T-helper 17 cell (primary cell): ENCODE results near the gene E2F8. TPM values are rescaled to one million over a fixed set of nuclear protein-coding genes. Genes with fewer than 3 reads are reported as not detected.

Experiments used
- ATAC-seq: fragments of 150-1000 bp; cut with Tn5 transposase; 2 replicates; pipeline ENCODE4 v1.10.0; 2021; ENCODE audit warnings: mild to moderate bottlenecking, moderate library complexity
- DNase-seq, 3 donors: peaks; one replicate each; pipeline versions ENCODE4 v3.0.0 to v3.0.0-alpha.2; 2020 to 2021
- H3K9me3 ChIP-seq: one replicate; pipeline ENCODE4 v1.7.0; 2013; ENCODE audit warnings: low read length, mild to moderate bottlenecking; ENCODE audit not compliant: control insufficient read depth, poor library complexity, severe bottlenecking
- H3K27ac Mint-ChIP-seq: one replicate; pipeline ENCODE4 v1.8.0; 2022; ENCODE audit warnings: mild to moderate bottlenecking, moderate library complexity, mixed read lengths
- H3K27me3 Mint-ChIP-seq: one replicate; pipeline ENCODE4 v1.8.0; 2022; ENCODE audit warnings: mixed read lengths
- H3K36me3 Mint-ChIP-seq: one replicate; pipeline ENCODE4 v1.8.0; 2022; ENCODE audit warnings: low read depth, mixed read lengths
- H3K4me1 Mint-ChIP-seq: one replicate; pipeline ENCODE4 v1.8.0; 2022; ENCODE audit warnings: mild to moderate bottlenecking, mixed read lengths
- H3K4me3 Mint-ChIP-seq: one replicate; pipeline ENCODE4 v1.8.0; 2022; ENCODE audit warnings: mild to moderate bottlenecking, moderate library complexity, mixed read lengths
- total RNA-seq, 4 donors: library from RNA in 2 of 4; stranded (reverse) in 2 of 4; gene quantifications; one replicate each; pipeline ENCODE4 v1.2.3 and lab custom pipeline; 2022 to 2026

Gene E2F8
- total RNA-seq, 2 donors from 2014 or later: 0.21 TPM; not detected in 1

- H3K27me3 Mint-ChIP-seq: no peaks in the 10 kb centered on the region
- DNase-seq: no peak
- H3K4me3 Mint-ChIP-seq: no peak overlapping the region
- no peak overlapping the region for H3K27ac Mint-ChIP-seq
- no peaks in the 10 kb centered on the region for H3K36me3 Mint-ChIP-seq
- no peaks in the 10 kb centered on the region for H3K9me3 ChIP-seq
- no peak for ATAC-seq
- H3K4me1 Mint-ChIP-seq: peaks cover 5% of the 10 kb centered on the region
Observed at GRCh38 chr11:19226378-19227195, 14.2 kb downstream of the E2F8 start.

GRCh38 chr11:19225581-19225980 is 15.2 kb downstream of the E2F8 start:
- Mint-ChIP-seq H3K36me3 (no peaks in the 10 kb centered on the region), H3K27me3 (no peaks in the 10 kb centered on the region), H3K4me3 (no peak overlapping the region), H3K4me1 (peaks cover 5% of the 10 kb centered on the region), H3K27ac (no peak overlapping the region)
- ATAC-seq (no peak), DNase-seq (no peak)
- H3K9me3 ChIP-seq: no peaks in the 10 kb centered on the region

- Mint-ChIP-seq H3K36me3 (no peaks in the 10 kb centered on the region), H3K27ac (no peak overlapping the region), H3K4me1 (peaks cover 5% of the 10 kb centered on the region), H3K27me3 (no peaks in the 10 kb centered on the region), H3K4me3 (no peak overlapping the region)
- H3K9me3 ChIP-seq: no peaks in the 10 kb centered on the region
- DNase-seq (no peak), ATAC-seq (no peak)
Observed at GRCh38 chr11:19225123-19225522, 15.6 kb downstream of the E2F8 start.

DNA sequence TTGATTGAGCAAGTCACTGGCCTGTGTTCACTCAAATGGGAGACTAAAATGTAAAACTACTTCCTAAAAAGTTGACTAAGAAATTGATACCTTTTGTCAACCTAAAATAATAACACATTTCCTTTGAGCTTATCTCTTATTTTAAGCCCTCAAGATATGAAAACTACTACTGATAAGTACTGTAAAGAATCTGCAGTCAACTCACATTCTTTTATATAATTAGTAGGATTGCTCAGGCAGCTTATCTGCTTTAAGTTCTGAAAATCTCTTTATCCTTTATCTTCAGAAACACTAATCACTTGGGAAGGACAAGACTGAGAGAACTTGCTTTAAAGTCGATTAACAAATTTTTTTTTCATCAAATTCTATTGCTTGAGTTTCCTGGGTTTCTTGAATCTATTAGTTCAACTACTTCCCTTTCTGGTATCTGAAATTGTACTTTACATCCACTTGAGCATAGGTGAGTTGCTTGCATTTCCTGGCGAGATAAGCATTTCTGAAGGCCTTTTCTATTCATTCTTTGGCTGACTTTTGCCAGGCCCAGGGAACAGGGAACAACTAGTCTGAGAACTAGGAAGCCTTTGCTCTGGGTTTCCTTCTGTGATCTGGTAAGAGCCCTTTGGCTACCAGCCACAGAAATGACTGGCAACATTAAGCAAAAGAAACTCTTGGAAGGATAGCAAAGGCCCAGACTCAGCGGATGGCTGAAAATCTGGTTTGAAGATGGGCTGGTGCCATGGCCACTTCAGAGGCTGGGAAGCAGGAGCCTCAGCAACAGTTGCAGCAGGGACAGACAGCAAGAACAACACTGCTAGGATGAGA is 19.6 kb downstream of the E2F8 start:
- ATAC-seq (no peak), DNase-seq (no peak)
- no peaks in the 10 kb centered on the region for H3K4me1 Mint-ChIP-seq
- peaks cover 7% of the 10 kb centered on the region for H3K27me3 Mint-ChIP-seq
- no peak overlapping the region for H3K27ac Mint-ChIP-seq
- H3K36me3 Mint-ChIP-seq: no peaks in the 10 kb centered on the region
- no peaks in the 10 kb centered on the region for H3K9me3 ChIP-seq
- no peak overlapping the region for H3K4me3 Mint-ChIP-seq

DNA sequence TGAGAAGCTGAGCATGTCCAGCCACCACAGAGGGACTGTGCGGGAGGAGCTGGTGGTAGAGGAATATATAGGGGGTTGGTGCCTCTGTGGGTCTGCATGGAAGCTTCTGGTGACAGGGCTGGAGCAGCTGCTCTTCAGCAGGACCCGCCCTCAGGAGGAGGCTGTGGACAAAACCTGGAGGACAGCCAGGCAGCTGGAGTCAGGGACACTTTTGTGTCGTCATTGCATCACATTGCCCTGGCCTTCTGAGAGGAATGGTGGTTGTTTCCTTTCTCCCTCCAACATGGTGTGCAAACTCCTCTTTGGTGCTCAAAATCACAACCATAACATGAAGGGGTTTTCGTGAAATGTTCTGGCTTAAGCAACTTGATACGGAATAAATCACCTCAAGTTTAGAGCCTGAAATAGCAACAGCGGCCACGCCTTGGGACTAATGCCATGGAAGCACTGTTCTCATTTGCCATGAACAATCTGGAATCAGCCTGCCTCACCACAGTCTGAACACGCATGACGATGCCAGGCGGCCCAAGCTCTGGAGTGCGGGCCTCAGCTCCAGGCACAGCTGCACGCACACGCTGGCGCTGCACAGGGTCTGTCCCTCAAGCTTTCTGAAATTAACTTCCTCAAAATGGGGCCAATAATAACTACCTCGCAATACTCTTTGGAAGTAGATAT is 21.8 kb downstream of the E2F8 start:
- ATAC-seq (no peak), DNase-seq (no peak)
- H3K36me3 Mint-ChIP-seq: peaks cover 2% of the 10 kb centered on the region
- no peaks in the 10 kb centered on the region for H3K9me3 ChIP-seq
- no peak overlapping the region for H3K4me3 Mint-ChIP-seq
- no peaks in the 10 kb centered on the region for H3K4me1 Mint-ChIP-seq
- H3K27ac Mint-ChIP-seq: no peak overlapping the region
- H3K27me3 Mint-ChIP-seq: peaks cover 27% of the 10 kb centered on the region

DNA sequence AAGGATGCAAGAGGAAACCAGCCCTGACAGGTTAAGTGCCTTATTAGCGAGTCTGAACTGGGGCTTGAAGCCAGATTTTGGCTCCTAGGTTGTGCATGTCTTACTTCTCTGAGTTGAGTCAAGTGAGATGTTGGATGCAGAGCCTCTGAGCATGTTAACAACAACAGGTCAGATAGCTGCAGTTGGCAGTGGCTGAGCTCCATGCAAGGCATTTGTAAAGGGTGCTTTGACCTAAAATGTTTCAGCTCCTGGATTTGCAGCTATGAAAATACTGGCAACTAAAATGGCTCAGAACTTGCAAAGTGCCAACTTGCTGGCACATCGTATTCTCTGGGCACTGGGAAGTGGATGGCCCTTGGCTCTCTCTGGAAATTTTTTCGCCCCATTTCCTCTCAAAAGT is 22.5 kb downstream of the E2F8 start:
- H3K27ac Mint-ChIP-seq: no peak overlapping the region
- DNase-seq (no peak), ATAC-seq (no peak)
- no peaks in the 10 kb centered on the region for H3K4me1 Mint-ChIP-seq
- no peaks in the 10 kb centered on the region for H3K9me3 ChIP-seq
- peaks cover 34% of the 10 kb centered on the region for H3K27me3 Mint-ChIP-seq
- peaks cover 2% of the 10 kb centered on the region for H3K36me3 Mint-ChIP-seq
- no peak overlapping the region for H3K4me3 Mint-ChIP-seq

DNA sequence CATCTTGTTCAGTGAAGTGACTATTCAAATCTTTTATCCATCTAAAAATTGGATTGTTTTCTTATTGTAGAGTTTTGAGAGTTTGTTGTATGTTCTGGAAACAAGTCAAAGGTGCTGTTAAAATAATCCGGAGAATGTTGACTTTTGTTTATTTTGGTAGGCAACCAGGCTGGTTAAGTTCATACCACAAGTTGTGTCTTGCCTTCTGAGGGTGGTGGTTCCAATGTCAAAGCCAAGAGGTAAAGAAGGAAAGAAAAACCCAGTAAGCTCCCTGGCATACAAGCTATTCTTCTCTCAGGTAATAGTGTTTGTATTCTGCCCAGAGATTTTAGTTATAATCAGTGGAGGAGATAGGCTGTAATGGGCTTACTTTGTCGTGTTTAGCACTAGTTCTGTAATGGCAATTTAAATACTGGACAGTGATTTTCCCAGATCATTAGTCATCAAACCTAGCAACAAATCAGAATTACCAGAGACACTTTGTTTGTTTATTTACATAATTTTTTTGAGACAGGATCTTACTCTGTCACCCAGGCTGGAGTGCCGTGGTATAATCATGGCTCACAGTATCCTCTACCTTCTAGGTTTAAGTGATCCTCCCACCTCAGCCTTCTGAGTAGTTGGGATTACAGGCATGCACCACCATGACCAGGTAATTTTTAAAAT is 23.9 kb downstream of the E2F8 start:
- Mint-ChIP-seq H3K4me3 (no peak overlapping the region), H3K36me3 (peaks cover 2% of the 10 kb centered on the region), H3K4me1 (no peaks in the 10 kb centered on the region), H3K27ac (no peak overlapping the region), H3K27me3 (peaks cover 46% of the 10 kb centered on the region)
- H3K9me3 ChIP-seq: no peaks in the 10 kb centered on the region
- no peak for DNase-seq
- ATAC-seq: no peak

DNA sequence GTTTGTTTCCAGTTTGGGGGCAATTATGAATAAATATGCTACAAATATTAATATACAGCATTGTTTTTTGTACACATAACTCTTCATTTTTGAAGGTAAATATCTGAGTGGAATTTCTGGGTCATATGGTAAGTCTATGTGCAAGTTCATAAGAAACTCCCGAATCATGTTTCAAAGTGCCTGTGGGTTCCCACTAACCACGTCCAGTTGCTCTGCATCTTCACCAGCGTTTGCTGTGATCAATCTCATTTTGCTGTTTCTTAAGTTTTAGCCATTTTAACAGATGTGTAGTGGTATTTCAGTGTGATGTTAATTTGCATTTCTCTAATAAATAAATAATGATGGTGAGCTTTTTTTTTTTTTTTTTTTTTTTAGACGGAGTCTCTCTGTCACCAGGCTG is 24.7 kb downstream of the E2F8 start:
- H3K4me3 Mint-ChIP-seq: no peak overlapping the region
- H3K27me3 Mint-ChIP-seq: peaks cover 46% of the 10 kb centered on the region
- no peak for ATAC-seq
- peaks cover 2% of the 10 kb centered on the region for H3K36me3 Mint-ChIP-seq
- DNase-seq: no peak
- H3K4me1 Mint-ChIP-seq: no peaks in the 10 kb centered on the region
- no peak overlapping the region for H3K27ac Mint-ChIP-seq
- H3K9me3 ChIP-seq: no peaks in the 10 kb centered on the region

DNA sequence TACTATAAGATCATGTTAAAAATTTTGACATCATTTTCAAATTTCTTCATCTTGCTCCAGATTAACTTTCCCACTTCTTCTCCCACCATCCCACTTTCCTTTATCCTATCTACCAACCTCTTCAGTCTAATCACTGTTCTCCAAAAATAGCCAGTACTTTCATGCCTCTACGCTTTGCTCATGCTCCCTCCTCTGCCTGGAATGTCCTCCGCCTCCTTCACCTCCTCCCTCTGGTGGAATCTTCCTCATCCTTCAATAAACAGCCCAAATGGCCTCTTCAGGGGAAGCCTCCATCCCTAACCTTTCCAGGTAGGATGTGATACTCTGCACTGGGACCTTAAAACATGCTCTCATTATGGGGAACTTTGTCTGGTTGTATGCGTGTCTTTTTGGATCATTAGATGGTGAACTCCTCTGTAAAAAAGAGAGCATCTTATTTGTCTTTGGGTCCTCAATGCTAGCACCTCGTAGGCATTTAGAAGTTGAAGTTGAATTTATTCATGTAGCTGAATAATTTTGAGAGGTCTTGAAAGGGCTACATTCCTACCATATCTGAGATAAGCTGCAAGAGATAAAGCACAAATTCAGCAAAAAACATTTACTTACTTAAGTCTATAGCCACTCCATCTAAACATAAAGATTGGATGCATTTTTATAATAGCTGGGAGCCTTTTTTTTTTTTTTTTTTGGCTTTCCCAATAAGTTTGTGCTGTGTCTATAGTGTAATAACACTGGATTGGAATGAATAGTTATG is 31.0 kb downstream of the E2F8 start:
- Mint-ChIP-seq H3K36me3 (peaks cover 3% of the 10 kb centered on the region), H3K27ac (no peak overlapping the region), H3K27me3 (peaks cover 64% of the 10 kb centered on the region), H3K4me3 (no peak overlapping the region), H3K4me1 (no peaks in the 10 kb centered on the region)
- DNase-seq: no peak
- no peak for ATAC-seq
- H3K9me3 ChIP-seq: no peaks in the 10 kb centered on the region

- Mint-ChIP-seq H3K27ac (no peak overlapping the region), H3K27me3 (peaks cover 57% of the 10 kb centered on the region), H3K4me1 (no peaks in the 10 kb centered on the region), H3K36me3 (peaks cover 2% of the 10 kb centered on the region), H3K4me3 (no peak overlapping the region)
- H3K9me3 ChIP-seq: no peaks in the 10 kb centered on the region
- ATAC-seq (no peak), DNase-seq (no peak)
Observed at GRCh38 chr11:19208959-19209546, 31.7 kb downstream of the E2F8 start.

DNA sequence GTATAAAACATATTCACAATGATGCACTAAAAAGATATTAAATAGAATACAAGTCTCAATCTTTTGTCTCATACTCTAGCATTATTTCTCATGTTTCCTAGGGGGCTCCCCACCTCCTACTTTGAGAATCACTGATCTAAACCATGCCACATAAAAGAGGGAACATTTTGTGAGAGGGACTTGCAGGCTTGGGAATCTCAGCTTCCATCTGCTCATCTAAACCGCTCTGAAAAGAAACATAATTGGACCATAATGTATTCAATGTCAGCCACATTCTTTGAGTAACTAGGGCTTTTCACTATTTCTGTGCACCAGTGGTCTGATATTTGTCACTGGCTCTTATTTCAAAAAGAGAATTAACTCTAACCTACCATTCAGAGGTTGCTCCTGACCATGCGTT is 32.6 kb downstream of the E2F8 start:
- H3K27ac Mint-ChIP-seq: no peak overlapping the region

DNA sequence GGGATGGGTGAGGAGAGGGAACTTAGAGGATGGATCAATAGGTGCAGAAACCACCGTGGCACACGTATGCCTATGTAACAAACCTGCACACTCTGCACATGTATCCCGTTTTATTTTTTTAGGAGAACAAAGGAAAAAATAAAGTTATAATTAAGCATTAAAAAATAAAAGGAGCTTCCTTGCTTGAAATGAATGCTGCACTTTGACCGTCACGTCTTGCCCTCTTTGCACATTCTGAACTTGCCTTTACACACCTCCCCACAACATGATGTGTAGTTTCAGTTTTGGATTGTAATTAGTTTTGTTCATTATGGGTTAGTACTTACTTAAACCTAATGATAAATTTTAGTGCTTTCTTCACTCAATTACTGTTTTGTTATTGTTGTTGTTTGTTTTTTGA is 35.9 kb downstream of the E2F8 start:
- no peak for DNase-seq
- H3K4me3 Mint-ChIP-seq: no peak overlapping the region
- peaks cover 58% of the 10 kb centered on the region for H3K27me3 Mint-ChIP-seq
- peaks cover 2% of the 10 kb centered on the region for H3K36me3 Mint-ChIP-seq
- no peaks in the 10 kb centered on the region for H3K9me3 ChIP-seq
- no peak overlapping the region for H3K27ac Mint-ChIP-seq
- no peak for ATAC-seq
- H3K4me1 Mint-ChIP-seq: no peaks in the 10 kb centered on the region

More for the DNA sequence above, 32.6 kb downstream of the E2F8 start:
- Mint-ChIP-seq H3K27me3 (peaks cover 48% of the 10 kb centered on the region), H3K4me1 (no peaks in the 10 kb centered on the region), H3K36me3 (peaks cover 2% of the 10 kb centered on the region), H3K4me3 (no peak overlapping the region)
- ATAC-seq: no peak
- H3K9me3 ChIP-seq: no peaks in the 10 kb centered on the region
- DNase-seq: no peak
